Measurements from ENCODE around the gene RFC2.

The RFC2 gene

GRCh38 chr7:74254129-74254857 is at the start of gene RFC2:
Gene RFC2, minus strand, starts transcription at chr7:74254399. Its CDS starts 16 bp downstream, at chr7:74254383.
- DNase-seq (ENCODE audit: low read depth): peak; percentile 70

GRCh38 chr7:74302745-74303221 is 48.6 kb upstream of the RFC2 start:
- no peak for DNase-seq (ENCODE audit: low read depth)

GRCh38 chr7:74300926-74301325 is 46.7 kb upstream of the RFC2 start:
- DNase-seq (ENCODE audit: low read depth): no peak

GRCh38 chr7:74299401-74299800 is 45.2 kb upstream of the RFC2 start:
- DNase-seq (ENCODE audit: low read depth): no peak

- no peak for DNase-seq (ENCODE audit: low read depth)
These were observed 43.5 kb upstream of the RFC2 start for GRCh38 chr7:74297516-74298233.

GRCh38 chr7:74294191-74294998 is 40.2 kb upstream of the RFC2 start:
- DNase-seq (ENCODE audit: low read depth): no peak

- no peak for DNase-seq (ENCODE audit: low read depth)
These were observed 39.3 kb upstream of the RFC2 start for GRCh38 chr7:74293577-74293908.

GRCh38 chr7:74292757-74293576 is 38.8 kb upstream of the RFC2 start:
- DNase-seq (ENCODE audit: low read depth): no peak

GRCh38 chr7:74291535-74291934 is 37.3 kb upstream of the RFC2 start:
- no peak for DNase-seq (ENCODE audit: low read depth)

- DNase-seq (ENCODE audit: low read depth): no peak
These were observed 36.8 kb upstream of the RFC2 start for GRCh38 chr7:74290981-74291441.

- DNase-seq (ENCODE audit: low read depth): no peak
These were observed 36.4 kb upstream of the RFC2 start for GRCh38 chr7:74290553-74290950.

- no peak for DNase-seq (ENCODE audit: low read depth)
These were observed 35.7 kb upstream of the RFC2 start for GRCh38 chr7:74289659-74290552.

GRCh38 chr7:74289018-74289658 is 34.9 kb upstream of the RFC2 start, which contains the start of gene CLIP2:
Gene CLIP2, plus strand, starts transcription at chr7:74289407. Its CDS starts 28,140 bp downstream, at chr7:74317547.
- no peak for DNase-seq (ENCODE audit: low read depth)

GRCh38 chr7:74288034-74288881 is 34.1 kb upstream of the RFC2 start:
- DNase-seq (ENCODE audit: low read depth): no peak

GRCh38 chr7:74287303-74288033 is 33.3 kb upstream of the RFC2 start:
- no peak for DNase-seq (ENCODE audit: low read depth)

GRCh38 chr7:74286131-74286530 is 31.9 kb upstream of the RFC2 start:
- no peak for DNase-seq (ENCODE audit: low read depth)

GRCh38 chr7:74284781-74285259 is 30.6 kb upstream of the RFC2 start:
- DNase-seq (ENCODE audit: low read depth): no peak

GRCh38 chr7:74283858-74284447 is 29.8 kb upstream of the RFC2 start:
- no peak for DNase-seq (ENCODE audit: low read depth)
